Measurements from ENCODE around the gene HLA-DPA1.

Gene HLA-DPA1

GRCh38 chr6:33116841-33117711 is 43.6 kb upstream of the HLA-DPA1 start:
- Histone ChIP-seq H3K27ac (no peak overlapping the region), H3K4me3 (ENCODE audit: low read depth, low read length) (no peak overlapping the region), H3K27me3 (replicated peaks) (peaks cover 33% of the 10 kb centered on the region), H3K36me3 (replicated peaks) (no peaks in the 10 kb centered on the region)
- DNase-seq: no peak
- TF ChIP-seq, protein P1, sequence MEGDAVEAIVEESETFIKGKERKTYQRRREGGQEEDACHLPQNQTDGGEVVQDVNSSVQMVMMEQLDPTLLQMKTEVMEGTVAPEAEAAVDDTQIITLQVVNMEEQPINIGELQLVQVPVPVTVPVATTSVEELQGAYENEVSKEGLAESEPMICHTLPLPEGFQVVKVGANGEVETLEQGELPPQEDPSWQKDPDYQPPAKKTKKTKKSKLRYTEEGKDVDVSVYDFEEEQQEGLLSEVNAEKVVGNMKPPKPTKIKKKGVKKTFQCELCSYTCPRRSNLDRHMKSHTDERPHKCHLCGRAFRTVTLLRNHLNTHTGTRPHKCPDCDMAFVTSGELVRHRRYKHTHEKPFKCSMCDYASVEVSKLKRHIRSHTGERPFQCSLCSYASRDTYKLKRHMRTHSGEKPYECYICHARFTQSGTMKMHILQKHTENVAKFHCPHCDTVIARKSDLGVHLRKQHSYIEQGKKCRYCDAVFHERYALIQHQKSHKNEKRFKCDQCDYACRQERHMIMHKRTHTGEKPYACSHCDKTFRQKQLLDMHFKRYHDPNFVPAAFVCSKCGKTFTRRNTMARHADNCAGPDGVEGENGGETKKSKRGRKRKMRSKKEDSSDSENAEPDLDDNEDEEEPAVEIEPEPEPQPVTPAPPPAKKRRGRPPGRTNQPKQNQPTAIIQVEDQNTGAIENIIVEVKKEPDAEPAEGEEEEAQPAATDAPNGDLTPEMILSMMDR (IDR thresholded peaks at IDR 0.05; ENCODE audit: low read depth, low read length, missing control alignments): no peak
- in situ Hi-C loops (cut with HindIII; ENCODE audit: low pct_ligation_motif_present, low sequenced_read_pairs): no loop called here

GRCh38 chr6:33116417-33116816 is 43.0 kb upstream of the HLA-DPA1 start:
- Histone ChIP-seq H3K27ac (no peak overlapping the region), H3K27me3 (replicated peaks) (peaks cover 33% of the 10 kb centered on the region), H3K4me3 (ENCODE audit: low read depth, low read length) (no peak overlapping the region), H3K36me3 (replicated peaks) (no peaks in the 10 kb centered on the region)
- in situ Hi-C loops (cut with HindIII; ENCODE audit: low pct_ligation_motif_present, low sequenced_read_pairs): no loop called here
- DNase-seq: no peak
- TF ChIP-seq, protein P1 (IDR thresholded peaks at IDR 0.05; ENCODE audit: low read depth, low read length, missing control alignments): no peak

GRCh38 chr6:33114406-33114805 is 41.0 kb upstream of the HLA-DPA1 start:
- no peaks in the 10 kb centered on the region for H3K36me3 ChIP-seq (replicated peaks)
- in situ Hi-C loops (cut with HindIII; ENCODE audit: low pct_ligation_motif_present, low sequenced_read_pairs): no loop called here
- H3K4me3 ChIP-seq (ENCODE audit: low read depth, low read length): no peak overlapping the region
- no peak overlapping the region for H3K27ac ChIP-seq
- peaks cover 30% of the 10 kb centered on the region for H3K27me3 ChIP-seq (replicated peaks)
- TF ChIP-seq, protein P1 (IDR thresholded peaks at IDR 0.05; ENCODE audit: low read depth, low read length, missing control alignments): no peak
- DNase-seq: no peak

- in situ Hi-C loops (cut with HindIII; ENCODE audit: low pct_ligation_motif_present, low sequenced_read_pairs): no loop called here
- Histone ChIP-seq H3K4me3 (ENCODE audit: low read depth, low read length) (no peak overlapping the region), H3K27ac (no peak overlapping the region), H3K27me3 (replicated peaks) (peaks cover 30% of the 10 kb centered on the region), H3K36me3 (replicated peaks) (no peaks in the 10 kb centered on the region)
- no peak for DNase-seq
- TF ChIP-seq, protein P1 (IDR thresholded peaks at IDR 0.05; ENCODE audit: low read depth, low read length, missing control alignments): no peak
These were observed 40.3 kb upstream of the HLA-DPA1 start for GRCh38 chr6:33113755-33114154.

DNA sequence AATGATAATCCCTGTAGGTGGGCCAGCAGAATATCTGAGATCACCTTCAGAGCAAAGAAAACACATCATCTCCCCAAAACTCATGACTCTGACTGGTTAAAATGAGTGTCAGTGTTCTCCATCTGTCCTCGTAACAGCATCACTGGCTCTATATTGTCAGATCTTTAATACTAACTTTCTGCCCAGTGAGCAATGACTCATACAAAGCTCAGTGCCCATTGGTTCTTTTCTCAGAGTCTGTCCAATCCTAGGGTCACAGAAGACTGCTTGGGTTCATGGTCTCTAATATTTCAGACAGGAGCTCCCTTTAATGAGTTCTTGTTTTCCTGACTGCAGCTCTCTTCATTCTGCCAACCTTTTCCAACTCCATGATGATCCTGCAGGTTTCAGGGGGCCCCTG is 38.7 kb upstream of the HLA-DPA1 start:
- Histone ChIP-seq H3K27ac (no peak overlapping the region), H3K4me3 (ENCODE audit: low read depth, low read length) (no peak overlapping the region), H3K27me3 (replicated peaks) (peaks cover 22% of the 10 kb centered on the region), H3K36me3 (replicated peaks) (no peaks in the 10 kb centered on the region)
- in situ Hi-C loops (cut with HindIII; ENCODE audit: low pct_ligation_motif_present, low sequenced_read_pairs): no loop called here
- DNase-seq: peak; percentile 70
- TF ChIP-seq, protein P1 (IDR thresholded peaks at IDR 0.05; ENCODE audit: low read depth, low read length, missing control alignments): no peak

Data from brain microvascular endothelial cell (primary cell).